Measurements from ENCODE around the gene PLGLB1. TPM values are rescaled to one million over a fixed set of nuclear protein-coding genes. Genes with fewer than 3 reads are reported as not detected.
"Not testable (repeated sequence)": the region's sequence is repeated elsewhere in the genome, so short reads cannot be mapped to it uniquely, and the experiment has no call there.

The PLGLB1 gene
- polyA plus RNA-seq, 3 donors: 0.42 to 5.4 TPM; not detected in 1

DNA sequence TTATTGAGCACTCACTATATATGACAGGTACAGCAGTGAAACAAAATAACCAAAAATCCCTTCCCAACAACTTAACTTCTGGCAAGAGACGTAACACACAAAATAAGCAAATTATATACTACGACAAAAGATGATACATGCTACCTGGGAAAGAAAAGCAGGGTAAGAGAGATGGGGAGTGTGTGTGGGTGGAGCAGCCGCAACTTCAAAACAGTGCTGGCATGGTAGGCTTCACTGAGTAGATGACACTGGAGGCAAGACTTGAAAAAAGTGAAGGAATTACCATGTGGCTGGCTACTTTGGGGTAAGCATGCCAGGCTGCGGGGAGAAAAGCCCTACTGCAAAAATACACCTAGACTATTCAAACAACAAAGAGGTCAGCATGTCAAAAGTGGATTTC lies 36.0 kb upstream of the PLGLB1 start:
- H3K4me2 ChIP-seq (replicated peaks; ENCODE audit: extremely low read depth, low read length, poor library complexity, severe bottlenecking): not testable (repeated sequence)

DNA sequence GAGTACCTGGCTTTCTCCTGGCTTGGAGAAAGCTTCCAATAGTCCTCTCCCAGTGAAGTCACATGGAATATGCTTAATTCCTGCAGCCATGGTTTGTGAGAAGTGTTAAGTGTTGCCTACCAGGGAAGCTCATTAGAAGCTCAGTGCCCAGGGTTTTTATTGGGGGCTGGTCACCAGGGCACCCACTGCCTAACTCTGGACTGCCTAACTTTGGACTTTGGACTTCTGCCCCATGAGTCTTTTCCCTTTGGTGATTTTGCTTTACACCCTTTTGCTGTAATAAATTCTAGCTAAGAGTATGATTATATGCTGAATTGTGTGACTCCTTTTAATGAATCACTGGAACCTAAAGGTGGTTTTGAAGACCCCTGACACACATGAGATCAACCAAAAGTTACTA lies 35.2 kb upstream of the PLGLB1 start:
- intact Hi-C loops (cut with micrococcal nuclease); H3K36me3 Mint-ChIP-seq; H4K20me1 ChIP-seq (ENCODE audit: insufficient read depth, low read length); H3K79me2 ChIP-seq (ENCODE audit: insufficient read depth, low read length); H3K4me1 Mint-ChIP-seq; H3K9ac ChIP-seq (ENCODE audit: insufficient read depth, low read length, poor library complexity, severe bottlenecking); H3K27ac ChIP-seq (ENCODE audit: low read depth in 1 of 2, low read length in 2 of 2); DNase-seq; H3K4me2 ChIP-seq (replicated peaks; ENCODE audit: extremely low read depth, low read length, poor library complexity, severe bottlenecking); H3K36me3 ChIP-seq (replicated peaks in 1 of 2; ENCODE audit: control insufficient read depth in 1 of 2, insufficient read depth in 2 of 2, low read length in 2 of 2); H3K27me3 ChIP-seq (ENCODE audit: control insufficient read depth in 2 of 2, insufficient read depth in 2 of 2, low read length in 2 of 2); H3K27me3 Mint-ChIP-seq (ENCODE audit: low read depth in 3 of 3); H2AFZ ChIP-seq (ENCODE audit: insufficient read depth, low read depth, low read length, poor library complexity, severe bottlenecking); H3K4me3 ChIP-seq (replicated peaks in 1 of 3; ENCODE audit: low read depth in 2 of 3, low read length in 3 of 3); H3K4me3 Mint-ChIP-seq; H3K27ac Mint-ChIP-seq; H3K9me3 Mint-ChIP-seq; H3K9me3 ChIP-seq (replicated peaks in 1 of 2; ENCODE audit: control insufficient read depth in 1 of 2, insufficient read depth in 1 of 2, low read length in 2 of 2); H3K4me1 ChIP-seq (ENCODE audit: control insufficient read depth in 1 of 2, insufficient read depth in 2 of 2, low read length in 2 of 2): not testable (repeated sequence)

More for the DNA sequence above, 36.0 kb upstream of the PLGLB1 start:
- H3K27ac Mint-ChIP-seq; H3K9me3 Mint-ChIP-seq; H3K4me3 ChIP-seq (replicated peaks in 1 of 3; ENCODE audit: low read depth in 2 of 3, low read length in 3 of 3); H3K27me3 Mint-ChIP-seq (ENCODE audit: low read depth in 3 of 3); H3K9ac ChIP-seq (ENCODE audit: insufficient read depth, low read length, poor library complexity, severe bottlenecking); H4K20me1 ChIP-seq (ENCODE audit: insufficient read depth, low read length); H3K79me2 ChIP-seq (ENCODE audit: insufficient read depth, low read length); H3K4me1 ChIP-seq (ENCODE audit: control insufficient read depth in 1 of 2, insufficient read depth in 2 of 2, low read length in 2 of 2); intact Hi-C loops (cut with micrococcal nuclease); H3K27ac ChIP-seq (ENCODE audit: low read depth in 1 of 2, low read length in 2 of 2); H3K4me3 Mint-ChIP-seq; H3K36me3 ChIP-seq (replicated peaks in 1 of 2; ENCODE audit: control insufficient read depth in 1 of 2, insufficient read depth in 2 of 2, low read length in 2 of 2); H3K9me3 ChIP-seq (replicated peaks in 1 of 2; ENCODE audit: control insufficient read depth in 1 of 2, insufficient read depth in 1 of 2, low read length in 2 of 2); H3K4me1 Mint-ChIP-seq; DNase-seq; H2AFZ ChIP-seq (ENCODE audit: insufficient read depth, low read depth, low read length, poor library complexity, severe bottlenecking); H3K36me3 Mint-ChIP-seq; H3K27me3 ChIP-seq (ENCODE audit: control insufficient read depth in 2 of 2, insufficient read depth in 2 of 2, low read length in 2 of 2): not testable (repeated sequence)
- WGBS (ENCODE audit: insufficient coverage): no CpG with 5 or more reads among the region's 4 CpGs

DNA sequence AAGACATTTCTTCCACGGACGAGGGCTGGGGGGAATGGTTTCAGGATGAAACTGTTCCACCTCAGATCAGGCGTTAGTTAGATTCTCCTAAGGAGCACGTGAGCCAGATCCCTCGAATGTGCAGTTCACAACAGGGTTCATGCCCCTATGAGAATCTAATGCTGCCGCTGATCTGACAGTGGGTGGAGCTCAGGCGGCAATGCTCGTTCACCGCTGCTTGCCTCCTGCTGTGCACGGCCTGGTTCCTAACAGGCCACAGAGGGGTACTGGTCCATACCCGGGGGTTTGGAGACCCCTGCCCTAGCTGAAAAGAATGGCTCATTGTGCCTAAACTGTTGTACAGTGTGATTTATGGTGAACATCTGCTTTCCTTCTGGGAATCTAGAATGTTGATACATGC lies 34.8 kb upstream of the PLGLB1 start:
- H3K36me3 ChIP-seq (replicated peaks in 1 of 2; ENCODE audit: control insufficient read depth in 1 of 2, insufficient read depth in 2 of 2, low read length in 2 of 2); H3K4me3 Mint-ChIP-seq; H3K9me3 Mint-ChIP-seq; H3K27ac Mint-ChIP-seq; H3K79me2 ChIP-seq (ENCODE audit: insufficient read depth, low read length); H3K36me3 Mint-ChIP-seq; DNase-seq; H3K27ac ChIP-seq (ENCODE audit: low read depth in 1 of 2, low read length in 2 of 2); H3K4me1 ChIP-seq (ENCODE audit: control insufficient read depth in 1 of 2, insufficient read depth in 2 of 2, low read length in 2 of 2); H3K27me3 ChIP-seq (ENCODE audit: control insufficient read depth in 2 of 2, insufficient read depth in 2 of 2, low read length in 2 of 2); H3K9me3 ChIP-seq (replicated peaks in 1 of 2; ENCODE audit: control insufficient read depth in 1 of 2, insufficient read depth in 1 of 2, low read length in 2 of 2); H2AFZ ChIP-seq (ENCODE audit: insufficient read depth, low read depth, low read length, poor library complexity, severe bottlenecking); intact Hi-C loops (cut with micrococcal nuclease); H4K20me1 ChIP-seq (ENCODE audit: insufficient read depth, low read length); H3K4me2 ChIP-seq (replicated peaks; ENCODE audit: extremely low read depth, low read length, poor library complexity, severe bottlenecking); H3K4me3 ChIP-seq (replicated peaks in 1 of 3; ENCODE audit: low read depth in 2 of 3, low read length in 3 of 3); H3K4me1 Mint-ChIP-seq; H3K9ac ChIP-seq (ENCODE audit: insufficient read depth, low read length, poor library complexity, severe bottlenecking); H3K27me3 Mint-ChIP-seq (ENCODE audit: low read depth in 3 of 3): not testable (repeated sequence)
- no CpG with 5 or more reads among the region's 11 CpGs for WGBS (ENCODE audit: insufficient coverage)

DNA sequence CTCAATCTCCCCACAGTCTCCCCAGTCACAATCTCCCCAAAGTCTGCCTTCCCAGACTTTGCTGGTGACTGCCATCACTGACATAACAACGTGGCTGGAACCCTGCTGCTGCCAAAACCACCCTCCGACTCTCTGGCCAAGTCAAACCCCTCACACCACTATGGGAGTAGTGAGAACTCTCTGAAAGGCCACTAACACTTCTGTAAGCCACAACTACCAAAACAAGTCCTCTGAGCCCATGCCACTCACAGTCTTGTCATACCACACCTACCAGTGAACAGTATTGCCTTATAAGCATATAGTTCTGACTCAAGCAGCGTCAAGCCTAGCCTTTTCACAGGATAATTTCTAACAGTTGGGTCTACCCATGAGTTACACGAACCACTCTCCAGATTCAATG lies 32.7 kb upstream of the PLGLB1 start:
- H3K4me1 Mint-ChIP-seq; H3K9ac ChIP-seq (ENCODE audit: insufficient read depth, low read length, poor library complexity, severe bottlenecking); H3K79me2 ChIP-seq (ENCODE audit: insufficient read depth, low read length); H3K27ac ChIP-seq (ENCODE audit: low read depth in 1 of 2, low read length in 2 of 2); H3K9me3 ChIP-seq (replicated peaks in 1 of 2; ENCODE audit: control insufficient read depth in 1 of 2, insufficient read depth in 1 of 2, low read length in 2 of 2); H3K4me2 ChIP-seq (replicated peaks; ENCODE audit: extremely low read depth, low read length, poor library complexity, severe bottlenecking); H3K4me3 ChIP-seq (replicated peaks in 1 of 3; ENCODE audit: low read depth in 2 of 3, low read length in 3 of 3); H3K9me3 Mint-ChIP-seq; H3K4me3 Mint-ChIP-seq; H3K27me3 ChIP-seq (ENCODE audit: control insufficient read depth in 2 of 2, insufficient read depth in 2 of 2, low read length in 2 of 2); H2AFZ ChIP-seq (ENCODE audit: insufficient read depth, low read depth, low read length, poor library complexity, severe bottlenecking); H3K36me3 ChIP-seq (replicated peaks in 1 of 2; ENCODE audit: control insufficient read depth in 1 of 2, insufficient read depth in 2 of 2, low read length in 2 of 2); H3K4me1 ChIP-seq (ENCODE audit: control insufficient read depth in 1 of 2, insufficient read depth in 2 of 2, low read length in 2 of 2); H3K27me3 Mint-ChIP-seq (ENCODE audit: low read depth in 3 of 3); intact Hi-C loops (cut with micrococcal nuclease); DNase-seq; H4K20me1 ChIP-seq (ENCODE audit: insufficient read depth, low read length): not testable (repeated sequence)
- H3K27ac Mint-ChIP-seq: peak overlapping the region in 1 of 7 donors; percentile 80
- peaks cover 13 to 19% of the 10 kb centered on the region in 2 donors for H3K36me3 Mint-ChIP-seq
- no CpG with 5 or more reads among the region's 4 CpGs for WGBS (ENCODE audit: insufficient coverage)

Measured in CD14-positive monocyte (primary cell).